Germinal center (tissue), 1 donor: ENCODE data around the gene ST6GALNAC2.
"Not testable (repeated sequence)": the region's sequence is repeated elsewhere in the genome, so short reads cannot be mapped to it uniquely, and the experiment has no call there.

Experiments used
- DNase-seq: peaks from one replicate; pipeline ENCODE4 v3.0.0; 2012; ENCODE audit warnings: mixed read lengths, low spot score

The ST6GALNAC2 gene

DNA sequence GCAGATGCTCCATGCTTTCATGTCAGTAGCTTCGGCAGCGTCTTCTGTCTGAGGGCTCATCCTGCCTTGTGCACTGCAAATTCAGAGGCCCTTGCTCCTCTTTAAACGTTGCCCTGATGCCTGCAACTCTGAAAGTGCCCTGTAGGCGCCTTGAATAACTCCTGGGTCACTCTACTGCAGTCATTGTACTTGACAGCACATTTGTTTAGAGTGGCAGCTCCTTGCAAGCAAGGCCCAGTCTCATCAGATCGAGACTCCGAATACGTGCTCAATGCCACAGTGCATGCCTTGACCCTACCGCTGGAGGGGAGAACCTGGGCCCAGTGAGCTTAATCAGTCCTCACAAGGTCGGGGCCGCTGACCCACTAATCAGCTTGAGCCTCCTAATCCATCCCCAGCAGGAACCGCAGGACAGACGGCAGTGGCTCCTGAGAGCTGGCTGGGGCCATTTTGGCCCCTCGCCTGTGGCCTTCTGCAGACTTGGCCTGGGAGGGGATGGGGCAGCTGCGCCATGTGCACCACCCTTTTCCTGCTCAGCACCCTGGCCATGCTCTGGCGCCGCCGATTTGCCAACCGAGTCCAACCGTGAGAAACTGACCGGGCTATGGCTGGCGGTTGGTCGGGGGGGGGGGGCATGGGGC, 45.9 kb downstream of the ST6GALNAC2 start, which contains the start of gene PRCD:
PRCD (plus strand) TSS at position 414 of the 641 bp plus-strand sequence; CDS start at position 512, 98 bp downstream.
- no peak for DNase-seq

DNA sequence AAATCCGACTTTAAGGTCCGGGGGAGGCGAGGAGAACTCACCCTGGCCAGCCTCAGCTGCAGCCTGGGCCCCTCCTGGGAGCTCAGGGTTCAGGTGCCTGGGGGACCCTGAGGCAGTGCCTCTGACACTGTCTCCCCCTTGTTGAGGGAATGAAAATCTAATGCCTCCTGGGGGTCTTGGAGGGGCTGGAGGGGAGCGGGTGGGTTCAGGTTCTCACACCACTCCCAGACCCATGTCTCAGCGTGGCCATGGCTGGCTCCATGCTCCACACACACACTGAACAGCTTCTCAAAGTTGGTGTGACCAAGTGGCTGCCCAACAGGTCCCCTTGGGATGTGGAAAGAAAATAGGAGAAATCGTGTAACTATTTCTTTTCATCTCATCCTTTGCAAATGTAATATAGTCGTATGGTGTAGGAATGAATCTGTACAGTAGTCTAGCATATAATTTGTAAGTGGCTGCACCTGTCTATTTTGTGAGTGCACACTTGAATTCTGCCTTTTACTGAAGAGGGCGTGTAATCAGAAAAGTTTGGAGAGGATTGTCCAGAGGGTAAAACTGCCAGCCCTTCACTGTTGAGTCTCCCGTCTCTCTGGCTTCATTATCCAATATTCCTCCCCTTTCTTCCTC, 46.6 kb downstream of the ST6GALNAC2 start:
- DNase-seq = no peak

DNA sequence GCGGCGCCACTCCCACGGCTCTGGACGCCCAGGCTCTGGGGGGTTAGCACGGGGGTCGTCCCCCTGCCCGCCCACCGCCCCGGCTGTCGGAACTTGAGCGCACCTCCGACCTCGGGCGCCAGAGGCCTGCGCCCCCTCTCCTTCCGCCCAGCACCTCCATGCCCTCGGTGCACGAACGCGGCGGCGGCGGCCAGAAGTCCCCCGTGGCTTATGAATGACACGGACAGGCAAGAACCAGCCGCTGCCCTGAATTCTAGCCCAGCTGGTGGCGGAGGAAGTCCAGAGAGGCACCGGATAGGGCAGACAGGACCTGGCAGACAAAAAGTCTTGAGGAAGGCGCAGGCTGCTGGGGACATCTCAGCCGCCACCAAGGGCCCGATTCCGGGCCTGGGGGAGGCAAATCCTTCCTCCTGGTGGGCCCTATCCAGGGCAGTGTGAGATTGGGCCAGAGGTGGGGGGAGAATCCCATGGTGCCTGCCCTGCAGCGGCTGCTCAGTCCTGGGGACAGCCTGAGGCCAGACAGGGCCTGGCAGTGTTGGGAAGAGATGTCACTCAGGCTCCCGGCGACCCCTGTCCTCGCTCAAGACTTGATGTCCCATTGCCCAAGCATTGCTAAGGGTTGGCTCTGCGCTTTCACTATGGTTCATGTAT, 47.3 kb downstream of the ST6GALNAC2 start:
- DNase-seq = no peak

- no peak for DNase-seq
These were observed 47.9 kb downstream of the ST6GALNAC2 start, which contains the start of gene CYGB for GRCh38 chr17:76537578-76538280. TSS of gene CYGB (minus strand) at chr17:76537709. CDS start at chr17:76537542, 167 bp downstream.

DNA sequence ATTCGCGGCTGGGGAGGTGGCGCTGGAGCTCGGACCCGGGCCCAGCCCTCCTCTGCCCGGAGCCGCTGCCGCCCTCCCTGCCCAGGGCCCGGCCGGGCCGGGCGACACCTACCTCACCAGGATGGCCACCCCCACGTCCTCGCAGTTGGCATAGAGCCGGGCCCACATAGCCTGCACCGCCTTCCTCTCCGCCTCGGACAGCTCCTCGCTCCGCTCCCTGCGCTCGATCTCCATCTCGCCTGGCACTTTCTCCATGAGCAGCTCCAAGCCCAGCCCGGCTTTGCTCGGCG, 48.4 kb downstream of the ST6GALNAC2 start:
- DNase-seq = no peak

GRCh38 chr17:76536511-76537287, 49.0 kb downstream of the ST6GALNAC2 start:
- DNase-seq = no peak

GRCh38 chr17:76535788-76536510, 49.7 kb downstream of the ST6GALNAC2 start:
- no peak for DNase-seq

DNA sequence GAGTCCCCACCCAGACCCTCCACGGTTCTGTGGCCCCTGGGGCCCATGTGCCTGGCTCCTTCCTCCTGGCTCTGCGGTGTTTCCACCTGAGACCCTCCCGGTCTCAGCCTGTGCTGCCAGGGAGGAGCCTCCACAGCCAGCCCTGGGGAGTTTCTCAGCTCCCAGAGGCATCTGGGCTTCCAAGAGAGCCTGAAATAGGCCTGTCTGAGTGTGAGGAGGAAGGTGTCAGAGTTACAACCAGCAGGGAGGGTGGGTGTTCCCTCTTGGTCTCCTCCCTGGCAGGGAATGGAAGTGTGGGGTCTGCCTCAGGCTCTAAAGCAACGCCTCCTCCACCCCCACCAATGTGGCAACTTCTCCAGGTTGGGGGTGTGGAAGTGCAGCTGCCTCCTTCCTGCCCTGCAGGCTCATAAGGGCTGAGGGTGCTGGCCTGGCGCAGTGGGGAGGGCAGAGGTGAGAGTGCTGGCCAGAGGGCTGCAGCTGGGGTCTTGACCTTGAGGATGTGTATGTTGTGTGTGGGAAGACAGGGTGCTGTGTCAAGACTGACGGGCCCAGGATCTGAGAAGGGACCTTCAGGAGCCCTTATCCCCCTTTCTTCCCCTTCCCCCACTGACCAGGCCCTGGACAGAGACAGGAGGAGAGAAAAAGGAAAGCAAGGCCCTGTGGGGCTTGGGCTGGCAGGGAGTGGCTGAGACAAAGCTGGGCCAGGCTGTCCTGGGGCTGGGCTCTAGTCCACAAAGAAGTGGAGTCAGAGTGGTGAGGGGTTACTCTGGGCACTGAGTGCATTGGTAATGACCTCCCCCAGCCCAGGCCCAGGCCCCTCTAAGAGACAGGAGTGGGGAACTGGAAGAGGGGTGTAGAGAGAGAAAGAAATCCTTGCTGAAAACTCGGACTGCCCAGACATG, 50.6 kb downstream of the ST6GALNAC2 start:
- no peak for DNase-seq

DNA sequence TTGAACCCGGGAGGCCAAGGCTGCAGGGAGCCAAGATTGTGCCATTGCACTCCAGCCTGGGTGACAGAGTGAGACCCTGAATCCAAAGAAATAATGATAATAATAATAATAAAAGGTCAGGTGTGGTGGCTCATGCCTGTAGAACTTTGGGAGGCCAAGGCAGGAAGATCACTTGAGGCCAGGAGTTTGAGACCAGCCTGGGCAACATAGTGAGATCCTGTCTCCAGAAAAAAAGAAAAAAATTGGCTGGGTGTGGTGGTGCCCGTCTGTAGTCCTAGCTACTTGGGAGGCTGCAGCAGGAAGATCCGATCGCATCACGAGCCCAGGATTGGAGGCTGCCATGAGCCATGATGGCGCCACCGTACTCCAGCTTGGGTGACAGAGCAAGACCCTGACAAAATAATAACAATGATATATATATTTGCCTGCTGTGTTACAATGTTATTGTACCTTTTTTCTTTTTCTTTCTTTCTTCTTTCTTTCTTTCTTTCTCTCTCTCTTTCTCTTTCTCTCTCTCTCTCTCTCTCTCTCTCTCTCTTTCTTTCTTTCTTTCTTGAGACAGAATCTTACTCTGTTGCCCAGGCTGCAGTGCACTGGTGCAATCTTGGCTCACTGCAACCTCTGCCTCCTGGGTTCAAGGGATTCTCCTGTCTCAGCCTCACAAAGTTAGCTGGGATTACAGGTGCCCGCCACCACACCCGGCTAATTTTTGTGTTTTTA, 51.9 kb downstream of the ST6GALNAC2 start:
- not testable (repeated sequence) for DNase-seq

DNA sequence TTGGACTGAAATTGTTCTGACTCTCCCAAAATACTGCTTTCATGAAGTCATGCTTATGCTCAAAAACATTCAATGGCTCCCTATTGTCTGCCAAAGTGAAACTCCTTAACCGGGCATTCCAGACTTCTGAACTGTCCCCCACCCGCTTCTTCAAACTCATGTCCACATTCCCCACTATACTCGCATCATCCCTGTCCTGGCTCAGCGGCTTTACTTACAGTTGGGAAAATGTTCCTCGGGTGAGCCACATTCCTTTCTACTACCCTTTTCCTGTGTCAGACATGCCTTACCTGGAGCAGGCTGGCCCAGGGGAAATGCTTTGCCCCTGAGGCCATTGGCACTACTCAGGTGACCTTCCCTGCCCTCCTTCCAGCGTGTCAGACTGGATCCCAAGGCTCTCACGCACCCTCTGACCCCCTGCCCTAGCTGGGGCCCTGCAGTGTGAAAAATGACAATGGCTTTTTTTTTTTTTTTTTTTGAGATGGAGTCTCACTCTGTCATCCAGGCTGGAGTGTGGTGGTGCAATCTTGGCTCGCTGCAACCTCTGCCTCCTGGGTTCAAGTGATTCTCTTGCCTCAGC, 53.5 kb downstream of the ST6GALNAC2 start:
- DNase-seq = no peak

DNA sequence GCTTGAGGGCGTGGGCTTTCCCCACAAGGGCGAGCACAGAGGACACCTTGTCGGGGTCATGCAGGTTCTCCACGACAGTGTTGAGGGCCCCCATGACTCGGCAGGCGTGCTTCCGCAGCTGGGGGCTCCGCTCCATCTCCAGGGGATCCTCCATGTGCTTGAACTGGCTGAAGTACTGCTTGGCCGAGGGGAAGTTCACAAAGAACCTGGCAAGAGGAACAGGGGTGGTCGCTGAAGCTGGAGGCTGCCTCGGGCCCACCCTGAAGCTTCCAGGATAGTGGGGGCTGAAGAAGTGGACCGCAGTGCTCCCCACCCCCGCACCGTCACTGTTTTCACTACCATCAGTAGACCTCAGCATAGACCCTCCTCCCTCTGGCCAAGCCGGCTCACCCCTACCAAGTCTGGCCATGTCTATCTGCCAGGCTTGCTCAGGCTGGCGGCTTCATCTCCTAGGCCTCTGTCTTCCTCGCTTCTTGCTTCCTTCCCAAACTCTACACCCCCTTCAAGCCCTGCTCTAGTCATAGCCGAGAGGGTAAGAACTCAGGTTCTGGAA, 54.1 kb downstream of the ST6GALNAC2 start:
- DNase-seq = no peak

DNA sequence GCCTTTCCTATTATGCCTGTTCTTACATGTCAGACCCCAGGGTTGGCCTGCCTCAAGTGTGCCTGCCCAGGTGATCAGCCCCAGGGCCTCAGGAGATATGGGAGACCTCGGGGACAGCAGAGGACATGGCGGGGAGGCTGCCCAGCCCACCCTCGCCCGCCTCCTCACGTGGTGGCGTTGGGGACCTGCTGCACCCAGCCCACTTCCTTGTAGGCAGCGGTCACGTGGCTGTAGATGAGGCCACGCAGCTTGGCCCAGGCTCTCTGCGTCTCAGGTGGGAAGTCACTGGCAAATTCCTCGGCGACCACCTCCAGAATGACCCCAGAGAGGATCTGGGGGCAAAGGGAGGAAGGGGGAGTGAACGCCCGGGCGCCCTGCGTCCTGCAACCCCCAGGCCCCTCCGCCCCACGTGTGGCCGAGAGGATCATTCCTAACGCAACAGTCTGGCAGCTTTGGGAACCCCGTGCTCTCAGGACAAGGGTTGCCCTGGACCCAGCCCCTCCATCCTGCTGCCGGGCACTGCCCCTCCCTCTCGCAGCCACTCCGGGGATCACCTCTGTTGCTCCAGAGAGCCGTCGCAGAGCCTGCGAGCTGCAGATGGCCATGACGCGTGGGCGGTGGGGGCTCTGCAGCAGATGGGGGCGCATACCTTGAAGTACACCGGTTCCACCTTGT, 54.7 kb downstream of the ST6GALNAC2 start:
- DNase-seq = no peak

DNA sequence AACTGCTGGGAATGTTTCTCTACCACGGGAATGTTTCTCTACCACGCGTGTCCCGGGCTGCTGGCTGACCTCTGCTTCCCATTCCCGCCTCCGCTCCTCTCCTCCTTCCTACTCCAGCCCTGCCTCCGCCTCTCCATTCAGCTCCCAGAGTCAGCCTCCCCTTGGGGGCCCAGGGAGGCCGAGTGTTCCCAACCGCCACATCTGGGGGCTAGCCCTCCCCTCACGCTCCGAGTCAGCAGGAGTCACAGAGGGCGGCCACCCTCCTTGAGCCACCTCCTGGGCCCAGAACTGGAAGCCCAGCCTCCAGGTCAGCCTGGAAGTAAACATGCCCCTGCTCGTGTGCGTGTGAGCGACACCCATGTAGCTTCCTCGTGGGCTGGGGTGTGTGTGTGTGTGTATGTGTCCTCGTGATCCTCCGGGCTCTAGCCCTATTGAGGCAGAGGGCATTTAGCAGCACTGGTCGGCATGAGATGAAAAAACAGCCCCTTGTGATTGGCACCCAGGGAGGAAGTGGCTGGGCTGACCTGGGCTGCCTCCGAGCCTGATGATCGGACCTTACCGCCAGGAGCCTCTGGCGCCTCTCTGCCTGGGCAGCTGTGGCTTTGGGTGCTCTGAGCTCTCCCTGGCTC, 55.5 kb downstream of the ST6GALNAC2 start:
- no peak for DNase-seq

DNA sequence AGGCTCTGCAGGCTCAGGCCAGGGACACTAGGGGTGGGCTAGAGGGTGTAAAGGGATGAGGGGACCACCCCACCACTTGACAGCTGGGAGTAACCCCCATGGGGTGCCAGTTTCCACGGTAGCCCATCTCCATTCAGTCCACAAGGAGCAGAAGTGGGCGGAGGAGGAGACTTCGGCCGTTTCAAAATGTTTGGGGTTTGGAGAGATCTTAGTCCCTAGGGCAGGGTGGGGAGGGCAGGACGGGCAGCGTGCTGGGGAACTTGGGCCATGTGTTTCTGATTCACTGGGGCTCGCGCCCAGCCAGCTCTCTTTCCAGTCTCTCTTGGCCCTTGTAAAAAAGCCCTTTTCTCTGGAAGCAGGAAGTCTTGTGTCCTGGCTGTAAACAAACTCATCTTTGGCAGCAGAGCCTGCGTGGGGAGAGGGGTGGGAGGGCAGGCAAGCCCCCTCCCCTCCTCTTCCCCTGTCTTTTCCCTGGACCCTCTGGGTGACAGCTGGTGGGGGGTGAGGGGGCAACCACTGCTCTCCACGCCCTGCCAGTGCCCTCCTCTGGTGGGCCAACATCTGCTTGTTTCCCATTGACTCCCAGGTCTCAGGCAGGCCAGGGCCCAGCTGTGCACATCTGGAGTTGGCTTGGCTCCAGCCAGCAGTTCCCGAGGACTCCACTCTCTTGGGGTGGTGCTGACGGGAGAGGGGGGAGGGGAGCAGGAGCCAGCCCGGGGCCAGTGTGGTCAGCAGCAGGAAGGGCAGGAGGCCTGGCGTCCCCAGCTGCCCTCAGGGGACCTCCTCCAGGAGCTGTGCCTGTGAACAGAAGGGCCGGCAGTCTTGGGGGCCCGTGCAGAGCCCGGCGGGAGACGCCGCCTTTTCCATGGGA, 56.2 kb downstream of the ST6GALNAC2 start:
- DNase-seq = no peak

DNA sequence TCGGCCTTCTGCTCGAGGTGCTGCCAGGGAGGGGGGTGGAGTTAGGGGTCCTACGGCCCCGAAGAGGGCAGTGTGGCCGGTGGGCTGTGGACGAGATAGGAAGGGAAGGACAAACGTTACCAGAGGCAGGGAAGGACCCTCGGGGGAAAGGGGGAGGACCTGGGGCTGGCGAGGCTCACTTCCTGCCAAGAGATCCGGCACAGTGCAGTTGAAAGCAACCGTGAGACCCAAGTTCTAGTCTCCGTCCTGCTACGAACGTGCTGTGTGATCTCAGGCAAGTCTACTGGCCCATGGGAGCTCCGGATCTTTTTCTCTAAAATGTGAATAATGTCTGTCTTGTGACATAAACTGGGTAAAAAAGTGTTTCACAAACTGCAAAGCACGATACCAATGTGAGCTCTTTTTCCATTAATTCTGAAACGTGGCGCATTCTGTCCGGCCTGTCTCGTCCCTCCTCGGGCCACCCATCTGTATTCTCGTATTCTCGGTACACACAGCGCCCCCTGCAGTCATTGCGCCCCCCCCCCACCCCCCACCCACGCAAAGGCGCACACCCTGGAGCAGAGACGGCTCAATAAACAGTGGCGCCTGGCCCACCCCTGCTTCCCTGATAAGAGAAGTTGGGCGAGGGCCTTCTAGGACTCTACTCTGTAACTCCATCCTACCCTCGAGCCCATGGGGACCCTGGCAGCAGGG, 57.0 kb downstream of the ST6GALNAC2 start:
- no peak for DNase-seq

DNA sequence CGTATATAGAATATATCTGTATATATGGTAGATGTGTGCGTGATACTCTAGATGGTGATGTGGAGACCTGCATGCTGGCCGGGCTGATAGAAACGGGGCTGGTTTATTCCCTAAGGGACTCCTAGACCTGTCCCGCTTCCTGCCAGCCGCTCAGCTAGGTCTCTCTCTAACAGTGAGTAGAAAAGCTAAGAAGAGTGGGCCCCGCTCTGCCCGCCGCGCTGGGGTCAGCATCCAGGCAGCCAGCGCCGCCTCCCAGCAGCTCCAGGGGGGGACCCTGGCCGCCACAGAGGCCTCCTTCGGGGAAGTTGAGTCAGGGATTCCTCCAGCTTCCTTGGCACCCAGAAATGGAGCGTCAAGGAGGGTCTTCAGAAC, 57.5 kb downstream of the ST6GALNAC2 start:
- peak; percentile 70 for DNase-seq
